IPS-18a (cell line): ENCODE data around the gene DLG2.
"Not testable (repeated sequence)": the region's sequence is repeated elsewhere in the genome, so short reads cannot be mapped to it uniquely, and the experiment has no call there.

Experiments used
- H3K27ac ChIP-seq: one replicate; pipeline ENCODE4 v1.5.1; 2013; ENCODE audit warnings: low read length
- H3K27me3 ChIP-seq: one replicate; pipeline ENCODE4 v1.6.1; 2013; ENCODE audit warnings: mild to moderate bottlenecking, low read length; ENCODE audit not compliant: control insufficient read depth, insufficient read depth
- H3K36me3 ChIP-seq: one replicate; pipeline ENCODE4 v1.6.1; 2013; ENCODE audit warnings: low read depth, low read length; ENCODE audit not compliant: control insufficient read depth
- H3K4me1 ChIP-seq: one replicate; pipeline ENCODE4 v1.6.1; 2013; ENCODE audit warnings: low read depth, low read length; ENCODE audit not compliant: control insufficient read depth
- H3K4me3 ChIP-seq: one replicate; pipeline ENCODE4 v1.5.1; 2013; ENCODE audit warnings: low read length
- H3K9ac ChIP-seq: one replicate; pipeline ENCODE4 v1.6.1; 2013; ENCODE audit warnings: mild to moderate bottlenecking, low read length, moderate library complexity
- H3K9me3 ChIP-seq: one replicate; pipeline ENCODE4 v1.6.1; 2013; ENCODE audit warnings: low read depth, low read length; ENCODE audit not compliant: control insufficient read depth

Gene DLG2

GRCh38 chr11:85414175-85414574, 213.0 kb downstream of the DLG2 start:
- no peaks in the 10 kb centered on the region for H3K36me3 ChIP-seq
- H3K9ac ChIP-seq = no peak overlapping the region
- H3K4me3 ChIP-seq = no peak overlapping the region
- H3K27ac ChIP-seq = no peak overlapping the region
- no peaks in the 10 kb centered on the region for H3K27me3 ChIP-seq
- no peaks in the 10 kb centered on the region for H3K4me1 ChIP-seq
- no peaks in the 10 kb centered on the region for H3K9me3 ChIP-seq

- H3K4me1 ChIP-seq = no peaks in the 10 kb centered on the region
These were observed 219.5 kb downstream of the DLG2 start for GRCh38 chr11:85407648-85408047.

GRCh38 chr11:85406841-85407240, 220.3 kb downstream of the DLG2 start:
- H3K36me3 ChIP-seq = no peaks in the 10 kb centered on the region
- H3K9me3 ChIP-seq = no peaks in the 10 kb centered on the region
- H3K4me1 ChIP-seq = no peaks in the 10 kb centered on the region
- H3K9ac ChIP-seq = no peak overlapping the region
- H3K27ac ChIP-seq = no peak overlapping the region
- H3K4me3 ChIP-seq = no peak overlapping the region
- no peaks in the 10 kb centered on the region for H3K27me3 ChIP-seq

More at GRCh38 chr11:85407648-85408047, 219.5 kb downstream of the DLG2 start:
- Histone ChIP-seq H3K36me3 (no peaks in the 10 kb centered on the region), H3K27ac (no peak overlapping the region), H3K9me3 (no peaks in the 10 kb centered on the region), H3K27me3 (no peaks in the 10 kb centered on the region), H3K4me3 (no peak overlapping the region), H3K9ac (no peak overlapping the region)

GRCh38 chr11:85406316-85406715, 220.8 kb downstream of the DLG2 start:
- Histone ChIP-seq H3K9me3 (no peaks in the 10 kb centered on the region), H3K9ac (no peak overlapping the region), H3K4me3 (no peak overlapping the region), H3K27ac (no peak overlapping the region), H3K4me1 (no peaks in the 10 kb centered on the region), H3K27me3 (no peaks in the 10 kb centered on the region), H3K36me3 (no peaks in the 10 kb centered on the region)

GRCh38 chr11:85395515-85396055, 231.6 kb downstream of the DLG2 start:
- H3K4me3 ChIP-seq, H3K9me3 ChIP-seq, H3K36me3 ChIP-seq, H3K27me3 ChIP-seq, H3K27ac ChIP-seq, H3K9ac ChIP-seq, H3K4me1 ChIP-seq: not testable (repeated sequence)

- H3K4me3 ChIP-seq = no peak overlapping the region
- no peaks in the 10 kb centered on the region for H3K36me3 ChIP-seq
- no peak overlapping the region for H3K9ac ChIP-seq
- H3K27ac ChIP-seq = no peak overlapping the region
- H3K27me3 ChIP-seq = no peaks in the 10 kb centered on the region
- no peaks in the 10 kb centered on the region for H3K9me3 ChIP-seq
- H3K4me1 ChIP-seq = no peaks in the 10 kb centered on the region
These were observed 232.9 kb downstream of the DLG2 start for GRCh38 chr11:85394283-85394682.

- H3K4me1 ChIP-seq = peaks cover 3% of the 10 kb centered on the region
- no peaks in the 10 kb centered on the region for H3K36me3 ChIP-seq
- H3K4me3 ChIP-seq = no peak overlapping the region
- H3K9ac ChIP-seq = no peak overlapping the region
- no peak overlapping the region for H3K27ac ChIP-seq
- no peaks in the 10 kb centered on the region for H3K9me3 ChIP-seq
- no peaks in the 10 kb centered on the region for H3K27me3 ChIP-seq
These were observed 236.0 kb downstream of the DLG2 start for GRCh38 chr11:85391141-85391540.

- H3K4me3 ChIP-seq = no peak overlapping the region
- H3K27ac ChIP-seq = no peak overlapping the region
- H3K4me1 ChIP-seq = peaks cover 14% of the 10 kb centered on the region
- H3K9me3 ChIP-seq = no peaks in the 10 kb centered on the region
- H3K36me3 ChIP-seq = no peaks in the 10 kb centered on the region
- H3K9ac ChIP-seq = no peak overlapping the region
- no peaks in the 10 kb centered on the region for H3K27me3 ChIP-seq
These were observed 241.6 kb downstream of the DLG2 start for GRCh38 chr11:85385547-85385946.

- H3K4me3 ChIP-seq = no peak overlapping the region
These were observed 242.0 kb downstream of the DLG2 start for GRCh38 chr11:85385111-85385510.

GRCh38 chr11:85379066-85379465, 248.1 kb downstream of the DLG2 start:
- Histone ChIP-seq H3K9me3 (no peaks in the 10 kb centered on the region), H3K27ac (no peak overlapping the region), H3K9ac (no peak overlapping the region), H3K27me3 (no peaks in the 10 kb centered on the region), H3K4me1 (no peaks in the 10 kb centered on the region), H3K4me3 (no peak overlapping the region), H3K36me3 (no peaks in the 10 kb centered on the region)

More at GRCh38 chr11:85385111-85385510, 242.0 kb downstream of the DLG2 start:
- Histone ChIP-seq H3K27me3 (no peaks in the 10 kb centered on the region), H3K9me3 (no peaks in the 10 kb centered on the region), H3K27ac (no peak overlapping the region), H3K4me1 (peaks cover 14% of the 10 kb centered on the region), H3K36me3 (no peaks in the 10 kb centered on the region), H3K9ac (no peak overlapping the region)

GRCh38 chr11:85377901-85378300, 249.2 kb downstream of the DLG2 start:
- Histone ChIP-seq H3K27ac (no peak overlapping the region), H3K36me3 (no peaks in the 10 kb centered on the region), H3K4me1 (no peaks in the 10 kb centered on the region), H3K4me3 (no peak overlapping the region), H3K9me3 (no peaks in the 10 kb centered on the region), H3K9ac (no peak overlapping the region), H3K27me3 (no peaks in the 10 kb centered on the region)

GRCh38 chr11:85359859-85360258, 267.3 kb downstream of the DLG2 start:
- H3K36me3 ChIP-seq = no peaks in the 10 kb centered on the region
- H3K4me3 ChIP-seq = no peak overlapping the region
- H3K4me1 ChIP-seq = no peaks in the 10 kb centered on the region
- H3K27me3 ChIP-seq = no peaks in the 10 kb centered on the region
- no peak overlapping the region for H3K9ac ChIP-seq
- H3K9me3 ChIP-seq = no peaks in the 10 kb centered on the region
- H3K27ac ChIP-seq = no peak overlapping the region
